Esophagus (tissue), 2 donors: ENCODE data around the gene FHDC1. TPM values are rescaled to one million over a fixed set of nuclear protein-coding genes. Genes with fewer than 3 reads are reported as not detected.
A peak's percentile ranks its signal among the peaks of the same experiment; 100 is the strongest.

Experiments used
- H3K27ac ChIP-seq, 2 donors: one replicate each; pipeline ENCODE4 v1.5.1; 2013; ENCODE audit warnings: low read depth in 2 of 2, mild to moderate bottlenecking in 2 of 2, inconsistent platforms in 1 of 2, low read length in 1 of 2, moderate library complexity in 1 of 2
- H3K27me3 ChIP-seq, 2 donors: one replicate each; pipeline ENCODE4 v1.6.1; 2013; ENCODE audit warnings: low read length in 2 of 2, control low read depth in 1 of 2, mild to moderate bottlenecking in 1 of 2; ENCODE audit not compliant: insufficient read depth in 2 of 2, control insufficient read depth in 1 of 2
- H3K36me3 ChIP-seq, 2 donors: one replicate each; pipeline ENCODE4 v1.6.1; 2013; ENCODE audit warnings: low read length in 1 of 2; ENCODE audit not compliant: control insufficient read depth in 2 of 2, insufficient read depth in 2 of 2
- H3K4me1 ChIP-seq, 2 donors: one replicate each; pipeline ENCODE4 v1.6.1; 2013; ENCODE audit warnings: low read length in 1 of 2; ENCODE audit not compliant: control insufficient read depth in 2 of 2, insufficient read depth in 2 of 2
- H3K4me3 ChIP-seq, 2 donors: one replicate each; pipeline ENCODE4 v1.5.1; 2013; ENCODE audit warnings: low read length in 2 of 2, mild to moderate bottlenecking in 2 of 2, low read depth in 1 of 2, moderate library complexity in 1 of 2
- H3K9me3 ChIP-seq, 2 donors: one replicate each; pipeline ENCODE4 v1.6.1; 2013; ENCODE audit warnings: mild to moderate bottlenecking in 2 of 2, low read depth in 1 of 2, low read length in 1 of 2, moderate library complexity in 1 of 2; ENCODE audit not compliant: control insufficient read depth in 2 of 2, insufficient read depth in 1 of 2
- WGBS, 2 donors: extraction: QIAGEN DNeasy Blood & Tissue Kit; methylation state at CpG; one replicate each; pipeline ENCODE4 v1.1.7; 2013; 5-methylcytosine and 5-hydroxymethylcytosine counted together
- polyA plus RNA-seq, 2 donors: library from polyadenylated mRNA; stranded (reverse); fragments of 200-250 nt; gene quantifications; one replicate each; pipeline ENCODE4 v1.2.3, GENCODE V29; 2013
- donor health status: healthy with polysubstance abuse.
- donor health status: Bipolar disorder and iron deficiency.

The FHDC1 gene
- polyA plus RNA-seq, 2 donors, result 4.7 to 6.7 TPM

GRCh38 chr4:153008578-153009199, 72.6 kb downstream of the FHDC1 start:
- no peak overlapping the region for H3K4me3 ChIP-seq
- H3K27ac ChIP-seq, result no peak overlapping the region
- no peaks in the 10 kb centered on the region for H3K36me3 ChIP-seq
- H3K4me1 ChIP-seq, result peaks cover 0 to 3% of the 10 kb centered on the region in 2 donors
- H3K9me3 ChIP-seq, result no peaks in the 10 kb centered on the region
- no peaks in the 10 kb centered on the region for H3K27me3 ChIP-seq
- WGBS, 2 donors, result 86 to 90% methylated on average over 15 of the region's 15 CpGs

DNA sequence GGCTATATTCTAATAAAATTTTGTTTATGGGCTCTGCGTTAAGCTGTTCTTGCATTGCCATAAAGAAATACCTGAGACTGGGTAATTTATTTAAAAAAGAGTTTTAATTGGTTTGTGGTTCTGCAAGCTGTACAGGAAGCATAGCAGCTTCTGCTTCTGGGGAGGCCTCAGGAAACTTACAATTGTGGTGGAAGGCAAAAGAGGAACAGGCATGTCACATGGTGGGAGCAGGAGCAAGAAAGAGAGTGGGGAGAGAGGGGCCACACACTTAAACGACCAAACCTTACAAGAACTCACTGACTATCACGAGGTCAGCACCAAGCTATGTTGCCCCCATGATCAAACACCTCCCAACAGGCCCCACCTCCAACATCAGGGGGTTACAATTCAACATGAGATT, 74.0 kb downstream of the FHDC1 start:
- no peaks in the 10 kb centered on the region for H3K27me3 ChIP-seq
- no peaks in the 10 kb centered on the region for H3K4me1 ChIP-seq
- no peak overlapping the region for H3K4me3 ChIP-seq
- no peaks in the 10 kb centered on the region for H3K36me3 ChIP-seq
- 74% methylated on average over 3 of the region's 3 CpGs for WGBS, 2 donors
- H3K27ac ChIP-seq, result no peak overlapping the region
- H3K9me3 ChIP-seq, result no peaks in the 10 kb centered on the region

DNA sequence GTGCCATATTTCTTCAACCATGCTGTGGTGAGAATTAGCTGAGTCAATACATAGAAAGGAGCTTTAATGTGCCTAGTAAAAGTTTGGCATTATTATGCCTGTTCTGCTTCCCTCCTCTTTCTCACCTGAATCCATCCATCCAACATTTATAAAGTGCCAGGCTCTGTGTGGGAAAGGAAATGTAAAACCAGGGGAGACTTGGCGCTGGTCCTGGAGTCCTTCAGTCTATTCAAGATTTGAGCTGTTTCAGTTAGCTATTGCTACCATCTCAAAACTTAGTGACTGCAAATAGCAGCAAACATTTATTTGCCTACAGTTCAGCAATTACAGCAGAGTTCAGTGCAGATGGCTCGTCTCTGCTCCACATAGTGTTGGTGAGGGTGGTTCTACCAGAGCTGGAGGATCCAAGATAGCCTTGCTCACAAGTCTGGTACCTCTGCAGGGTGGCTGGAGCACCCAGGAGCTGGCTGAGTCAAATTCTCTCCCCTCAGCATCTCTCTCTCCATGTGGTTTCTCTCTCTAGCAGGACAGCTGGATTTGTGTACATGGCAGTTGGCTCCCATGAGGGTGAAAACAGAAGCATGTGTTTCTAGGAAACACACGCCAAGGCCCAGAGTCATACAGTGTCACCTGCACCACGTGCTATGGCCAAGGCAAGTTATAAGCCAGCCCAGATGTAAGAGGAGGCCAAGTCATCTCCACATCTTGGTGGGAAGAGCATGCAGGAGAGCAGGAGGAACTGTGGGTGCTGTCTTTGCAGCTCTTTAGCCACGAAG, 77.3 kb downstream of the FHDC1 start:
- H3K27ac ChIP-seq, result no peak overlapping the region
- no peak overlapping the region for H3K4me3 ChIP-seq
- no peaks in the 10 kb centered on the region for H3K9me3 ChIP-seq
- peaks cover 0 to 3% of the 10 kb centered on the region in 2 donors for H3K4me1 ChIP-seq
- no peaks in the 10 kb centered on the region for H3K27me3 ChIP-seq
- no peaks in the 10 kb centered on the region for H3K36me3 ChIP-seq
- WGBS, 2 donors, result 64 to 66% methylated on average over 5 of the region's 5 CpGs

DNA sequence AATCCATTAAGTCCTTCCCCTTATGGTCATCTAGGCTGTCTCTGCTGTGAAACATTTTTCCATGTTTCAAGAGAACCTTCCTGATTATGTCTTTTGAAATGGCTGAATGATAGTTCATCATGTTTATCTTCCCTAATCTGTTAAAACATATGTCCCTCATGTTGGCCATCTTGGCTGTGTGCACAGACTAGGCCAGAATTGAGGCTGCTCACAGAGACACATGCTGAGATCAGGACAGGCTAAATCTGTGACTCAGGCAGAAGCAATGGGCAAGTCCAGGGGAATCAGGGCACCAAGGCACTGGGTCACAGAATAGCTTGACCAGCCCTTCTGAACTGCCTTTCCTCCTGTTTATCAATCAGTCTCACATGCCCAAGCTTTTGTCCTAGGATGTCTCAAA, 78.3 kb downstream of the FHDC1 start:
- no peaks in the 10 kb centered on the region for H3K9me3 ChIP-seq
- H3K4me3 ChIP-seq, result no peak overlapping the region
- no peak overlapping the region for H3K27ac ChIP-seq
- H3K27me3 ChIP-seq, result no peaks in the 10 kb centered on the region
- H3K4me1 ChIP-seq, result peaks cover 0 to 3% of the 10 kb centered on the region in 2 donors
- no peaks in the 10 kb centered on the region for H3K36me3 ChIP-seq

DNA sequence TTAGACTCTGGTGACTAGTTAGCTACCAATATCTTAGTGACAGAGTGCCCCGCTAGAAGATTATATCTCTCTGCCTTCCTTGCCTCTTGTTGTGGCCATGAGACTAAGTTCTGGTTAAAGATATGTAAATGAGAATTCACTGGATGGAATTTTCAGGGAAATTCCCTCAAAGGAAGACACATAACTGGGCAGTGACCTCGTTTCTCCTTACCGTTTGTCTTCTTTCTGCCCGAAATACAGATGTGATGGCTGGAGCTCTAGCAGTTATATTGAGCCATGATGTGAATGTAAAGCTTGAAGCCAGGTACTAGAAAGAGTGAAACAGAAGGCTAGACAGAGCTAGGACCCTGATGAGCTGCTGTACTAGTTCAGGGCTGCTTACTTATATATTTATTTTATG, 80.5 kb downstream of the FHDC1 start:
- Histone ChIP-seq H3K27me3 (no peaks in the 10 kb centered on the region), H3K36me3 (no peaks in the 10 kb centered on the region), H3K9me3 (no peaks in the 10 kb centered on the region), H3K4me3 (no peak overlapping the region), H3K4me1 (peaks cover 0 to 3% of the 10 kb centered on the region in 2 donors), H3K27ac (no peak overlapping the region)
- 73 to 82% methylated on average over 4 of the region's 4 CpGs for WGBS, 2 donors

DNA sequence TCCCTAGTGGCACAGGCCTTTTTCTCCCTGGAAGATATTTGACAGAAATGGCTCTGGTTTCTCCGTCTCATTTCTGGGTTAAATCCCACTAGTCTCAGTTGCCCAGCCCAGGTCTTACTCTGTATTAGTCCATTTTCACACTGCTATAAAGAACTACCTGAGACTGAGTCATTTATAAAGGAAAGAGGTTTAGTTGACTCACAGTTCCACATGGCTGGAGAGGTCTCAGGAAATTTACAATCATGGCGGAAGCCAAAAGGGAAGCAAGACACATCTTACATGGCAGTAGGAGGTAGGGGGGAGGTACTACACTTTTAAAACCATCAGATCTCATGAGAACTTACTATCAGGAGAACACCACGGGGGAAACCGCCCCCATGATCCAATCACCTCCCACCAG, 81.9 kb downstream of the FHDC1 start:
- no peaks in the 10 kb centered on the region for H3K27me3 ChIP-seq
- no peak overlapping the region for H3K4me3 ChIP-seq
- H3K27ac ChIP-seq, result peak overlapping the region in 1 of 2 donors; percentile 75
- no peaks in the 10 kb centered on the region for H3K36me3 ChIP-seq
- H3K4me1 ChIP-seq, result peaks cover 0 to 9% of the 10 kb centered on the region in 2 donors
- 86 to 92% methylated on average over 4 of the region's 4 CpGs for WGBS, 2 donors
- no peaks in the 10 kb centered on the region for H3K9me3 ChIP-seq

DNA sequence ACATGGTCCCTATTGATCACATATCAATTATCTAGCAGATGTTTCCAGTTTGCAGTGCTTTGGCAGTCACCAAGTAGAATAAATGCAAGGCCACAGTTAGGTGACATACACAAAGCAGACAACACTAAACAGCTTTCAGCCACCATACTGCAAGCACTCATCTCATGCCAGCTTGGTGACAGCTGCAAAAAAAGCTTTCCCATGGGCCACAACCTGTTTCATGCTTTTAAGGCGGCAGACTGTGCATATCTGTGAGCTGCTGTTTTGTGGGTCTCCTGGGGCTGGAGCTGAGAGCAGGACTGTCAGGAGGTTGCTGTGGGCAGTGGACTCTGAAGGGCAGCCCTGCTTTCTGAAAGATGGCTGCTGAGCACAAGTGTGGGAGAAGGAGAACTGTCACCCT, 82.6 kb downstream of the FHDC1 start:
- Histone ChIP-seq H3K4me3 (no peak overlapping the region), H3K27me3 (no peaks in the 10 kb centered on the region), H3K27ac (no peak overlapping the region), H3K36me3 (no peaks in the 10 kb centered on the region), H3K9me3 (no peaks in the 10 kb centered on the region), H3K4me1 (peaks cover 0 to 15% of the 10 kb centered on the region in 2 donors)
- WGBS, 2 donors, result 94 to 95% methylated on average over 1 of the region's 1 CpG

DNA sequence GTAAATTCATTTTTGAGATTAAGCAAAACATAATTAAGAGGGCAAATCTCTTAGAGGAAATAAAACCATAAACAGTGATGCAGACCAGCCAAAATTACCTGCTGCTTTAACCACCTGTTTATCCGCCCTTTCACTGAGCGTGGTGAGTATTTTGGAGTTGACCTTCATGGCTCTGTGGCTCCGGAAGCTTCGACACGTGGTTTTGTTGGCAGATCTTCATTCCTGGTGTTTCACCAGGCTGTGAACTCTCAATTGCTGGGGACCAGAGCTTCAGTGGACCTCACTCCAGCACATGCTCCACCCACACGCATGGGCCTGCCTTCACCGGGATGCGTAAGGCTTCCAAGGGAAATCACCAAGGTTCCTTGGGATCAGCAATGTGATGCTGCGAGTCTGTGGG, 83.8 kb downstream of the FHDC1 start:
- 89 to 94% methylated on average over 9 of the region's 9 CpGs for WGBS, 2 donors
- H3K4me3 ChIP-seq, result no peak overlapping the region

DNA sequence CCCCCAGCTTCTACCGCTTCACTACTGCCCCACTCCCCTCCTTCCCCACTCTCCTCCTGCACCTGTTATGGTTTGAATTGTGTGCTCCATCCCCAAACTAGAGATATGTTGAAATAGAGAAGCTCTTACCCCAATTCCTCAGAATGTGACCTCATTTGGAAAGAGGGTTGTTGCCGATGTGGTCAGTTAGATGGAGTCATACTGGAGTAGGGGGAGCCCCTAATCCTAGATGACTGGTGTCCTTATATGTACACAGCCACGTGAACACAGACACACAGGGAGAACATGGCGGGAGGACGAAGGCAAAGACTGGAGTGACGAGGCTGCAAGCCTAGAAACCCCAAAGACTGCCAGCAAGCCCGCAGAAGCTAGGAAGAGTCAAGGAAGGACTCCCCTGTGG, 84.3 kb downstream of the FHDC1 start:
- H3K27me3 ChIP-seq, result no peaks in the 10 kb centered on the region
- no peaks in the 10 kb centered on the region for H3K9me3 ChIP-seq
- H3K4me1 ChIP-seq, result peaks cover 0 to 15% of the 10 kb centered on the region in 2 donors
- H3K27ac ChIP-seq, result no peak overlapping the region
- no peaks in the 10 kb centered on the region for H3K36me3 ChIP-seq
- H3K4me3 ChIP-seq, result no peak overlapping the region
- WGBS, 2 donors, result 91 to 95% methylated on average over 7 of the region's 7 CpGs

More for the DNA sequence above, 83.8 kb downstream of the FHDC1 start:
- no peaks in the 10 kb centered on the region for H3K27me3 ChIP-seq
- H3K36me3 ChIP-seq, result no peaks in the 10 kb centered on the region
- no peak overlapping the region for H3K27ac ChIP-seq
- H3K4me1 ChIP-seq, result peaks cover 0 to 15% of the 10 kb centered on the region in 2 donors
- no peaks in the 10 kb centered on the region for H3K9me3 ChIP-seq

- Histone ChIP-seq H3K27me3 (no peaks in the 10 kb centered on the region), H3K36me3 (no peaks in the 10 kb centered on the region), H3K4me3 (no peak overlapping the region), H3K27ac (no peak overlapping the region), H3K9me3 (no peaks in the 10 kb centered on the region), H3K4me1 (peaks cover 0 to 15% of the 10 kb centered on the region in 2 donors)
- 84% methylated on average over 8 of the region's 8 CpGs for WGBS, 2 donors
Observed at GRCh38 chr4:153021276-153021675, 85.2 kb downstream of the FHDC1 start.
